HG02623 (cell line): ENCODE results near the gene TOP3B.
"Not testable (repeated sequence)": the region's sequence is repeated elsewhere in the genome, so short reads cannot be mapped to it uniquely, and the experiment has no call there.

Source experiments
- ATAC-seq: cut with Tn5 transposase; IDR thresholded peaks from one replicate; pipeline ENCODE4 v1.9.1; 2021; ENCODE audit warnings: moderate library complexity; ENCODE audit not compliant: unreplicated experiment

The TOP3B gene

GRCh38 chr22:21945453-21946261 is 36.9 kb downstream of the TOP3B start:
- ATAC-seq = no peak

GRCh38 chr22:21944871-21945270 is 37.7 kb downstream of the TOP3B start:
- no peak for ATAC-seq

- ATAC-seq = no peak
Observed at GRCh38 chr22:21943571-21944448, 38.8 kb downstream of the TOP3B start.

- no peak for ATAC-seq
Observed at GRCh38 chr22:21942407-21943343, 39.9 kb downstream of the TOP3B start.

- ATAC-seq = no peak
Observed at GRCh38 chr22:21941921-21942320, 40.7 kb downstream of the TOP3B start.

GRCh38 chr22:21940521-21940920 is 42.1 kb downstream of the TOP3B start:
- ATAC-seq = no peak

- ATAC-seq = not testable (repeated sequence)
Observed at GRCh38 chr22:21939935-21940334, 42.7 kb downstream of the TOP3B start.

GRCh38 chr22:21939461-21939913 is 43.1 kb downstream of the TOP3B start:
- no peak for ATAC-seq

- ATAC-seq = no peak
Observed at GRCh38 chr22:21938906-21939305, 43.7 kb downstream of the TOP3B start.

GRCh38 chr22:21938071-21938822 is 44.3 kb downstream of the TOP3B start:
- peak; percentile 74 for ATAC-seq

- ATAC-seq = no peak
Observed at GRCh38 chr22:21937821-21938070, 44.8 kb downstream of the TOP3B start.

- ATAC-seq = no peak
Observed at GRCh38 chr22:21937041-21937820, 45.4 kb downstream of the TOP3B start.

GRCh38 chr22:21936151-21936775 is 46.3 kb downstream of the TOP3B start:
- ATAC-seq = no peak

GRCh38 chr22:21933910-21934309 is 48.7 kb downstream of the TOP3B start:
- ATAC-seq = no peak

GRCh38 chr22:21933413-21933812 is 49.2 kb downstream of the TOP3B start:
- no peak for ATAC-seq

GRCh38 chr22:21932347-21932746 is 50.2 kb downstream of the TOP3B start:
- ATAC-seq = no peak

- ATAC-seq = no peak
Observed at GRCh38 chr22:21931056-21931455, 51.5 kb downstream of the TOP3B start.

GRCh38 chr22:21929253-21929652 is 53.3 kb downstream of the TOP3B start:
- ATAC-seq = no peak

GRCh38 chr22:21928048-21928447 is 54.5 kb downstream of the TOP3B start:
- no peak for ATAC-seq
